ENCODE data around the gene BOK. TPM values are rescaled to one million over a fixed set of nuclear protein-coding genes. Genes with fewer than 3 reads are reported as not detected.
A peak's percentile ranks its signal among the peaks of the same experiment; 100 is the strongest.

BOK gene
- total and polyA plus RNA-seq, 2 experiments from 2014 or later, result 32.2 to 45.8 TPM

DNA sequence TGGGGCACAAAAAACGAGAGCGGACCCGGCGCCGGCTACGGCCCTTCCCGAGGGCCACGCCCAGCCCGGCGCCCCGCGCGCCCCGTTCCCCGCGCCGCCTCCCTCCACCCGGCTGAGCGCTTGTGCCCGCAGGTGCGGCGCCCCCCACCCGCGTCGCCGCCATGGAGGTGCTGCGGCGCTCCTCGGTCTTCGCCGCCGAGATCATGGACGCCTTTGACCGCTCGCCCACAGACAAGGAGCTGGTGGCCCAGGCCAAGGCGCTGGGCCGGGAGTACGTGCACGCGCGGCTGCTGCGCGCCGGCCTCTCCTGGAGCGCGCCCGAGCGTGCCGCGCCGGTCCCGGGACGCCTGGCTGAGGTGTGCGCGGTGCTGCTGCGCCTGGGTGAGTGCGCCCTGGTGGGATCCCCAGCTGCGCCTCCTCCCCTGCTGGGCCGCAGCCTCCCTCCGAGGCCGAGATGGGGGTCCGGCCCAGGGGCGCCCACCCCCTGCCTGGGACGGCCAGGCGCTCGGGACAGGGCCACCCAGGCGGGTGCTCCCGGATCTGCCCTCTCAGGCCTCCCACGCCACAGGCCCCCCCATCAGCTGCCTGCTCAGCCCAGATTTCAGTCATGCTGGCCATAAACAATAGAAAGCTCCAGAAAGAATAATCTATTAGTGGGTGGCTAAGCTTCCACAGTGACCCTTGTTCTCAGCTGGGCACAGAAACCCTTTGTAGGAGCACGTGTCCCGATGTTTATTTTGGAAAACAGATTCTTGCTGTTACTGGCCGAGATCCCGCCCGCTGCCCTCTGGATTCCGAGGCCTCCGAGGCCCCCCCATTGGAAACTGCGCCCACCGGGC, 997 bp downstream of the BOK start:
- Histone ChIP-seq H3K4me1 (ENCODE audit: low read depth) (no peaks in the 10 kb centered on the region), H3K27me3 (no peaks in the 10 kb centered on the region), H3K9me3 (ENCODE audit: low read depth) (no peaks in the 10 kb centered on the region), H3K36me3 (no peaks in the 10 kb centered on the region), H3K27ac (no peak overlapping the region), H3K4me3 (peak overlapping the region; percentile 68)
- TF ChIP-seq, protein P1, sequence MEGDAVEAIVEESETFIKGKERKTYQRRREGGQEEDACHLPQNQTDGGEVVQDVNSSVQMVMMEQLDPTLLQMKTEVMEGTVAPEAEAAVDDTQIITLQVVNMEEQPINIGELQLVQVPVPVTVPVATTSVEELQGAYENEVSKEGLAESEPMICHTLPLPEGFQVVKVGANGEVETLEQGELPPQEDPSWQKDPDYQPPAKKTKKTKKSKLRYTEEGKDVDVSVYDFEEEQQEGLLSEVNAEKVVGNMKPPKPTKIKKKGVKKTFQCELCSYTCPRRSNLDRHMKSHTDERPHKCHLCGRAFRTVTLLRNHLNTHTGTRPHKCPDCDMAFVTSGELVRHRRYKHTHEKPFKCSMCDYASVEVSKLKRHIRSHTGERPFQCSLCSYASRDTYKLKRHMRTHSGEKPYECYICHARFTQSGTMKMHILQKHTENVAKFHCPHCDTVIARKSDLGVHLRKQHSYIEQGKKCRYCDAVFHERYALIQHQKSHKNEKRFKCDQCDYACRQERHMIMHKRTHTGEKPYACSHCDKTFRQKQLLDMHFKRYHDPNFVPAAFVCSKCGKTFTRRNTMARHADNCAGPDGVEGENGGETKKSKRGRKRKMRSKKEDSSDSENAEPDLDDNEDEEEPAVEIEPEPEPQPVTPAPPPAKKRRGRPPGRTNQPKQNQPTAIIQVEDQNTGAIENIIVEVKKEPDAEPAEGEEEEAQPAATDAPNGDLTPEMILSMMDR (IDR thresholded peaks at IDR 0.05; ENCODE audit: low read depth, low read length), result no peak
- peak; percentile 55 to 63 for DNase-seq (ENCODE audit: low read depth in 1 of 2, low spot score in 1 of 2)

DNA sequence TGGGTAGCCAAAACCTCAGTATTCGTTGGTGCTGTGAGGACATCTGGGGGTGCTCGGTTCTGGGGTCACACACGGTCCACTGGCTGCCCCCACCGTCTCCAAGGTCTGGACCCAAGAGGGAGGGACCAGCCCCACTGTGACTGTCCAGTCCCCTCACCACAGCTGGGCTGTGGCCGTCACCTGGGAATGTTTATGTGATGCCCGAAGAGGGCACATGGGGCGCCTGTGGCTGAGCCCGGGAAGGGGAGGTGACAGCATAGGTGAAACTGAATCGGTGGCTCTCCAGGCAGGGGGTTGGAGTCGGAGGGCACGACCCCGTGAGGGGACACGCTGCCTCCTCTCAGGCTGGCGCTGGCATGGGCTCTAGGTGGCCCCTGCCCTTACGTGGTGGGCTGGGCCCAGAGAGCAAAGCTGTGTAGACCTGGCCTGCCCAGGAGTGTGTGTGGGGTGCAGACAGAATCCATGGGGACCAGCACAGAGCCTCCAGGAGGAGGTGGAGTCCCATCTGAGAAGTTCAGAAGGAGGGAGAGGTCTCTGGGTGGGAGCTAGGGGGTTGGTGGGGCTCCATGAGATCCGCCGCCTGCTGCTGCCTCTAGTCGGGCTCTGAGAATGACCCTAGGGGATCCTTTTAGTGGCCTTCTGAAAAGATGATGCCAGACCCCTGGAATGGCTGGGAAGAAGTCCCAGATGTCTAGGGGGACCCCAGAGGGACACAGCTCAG, 1.8 kb downstream of the BOK start:
- TF ChIP-seq, protein P1 (IDR thresholded peaks at IDR 0.05; ENCODE audit: low read depth, low read length), result no peak
- no peaks in the 10 kb centered on the region for H3K9me3 ChIP-seq (ENCODE audit: low read depth)
- DNase-seq (ENCODE audit: low read depth in 1 of 2, low spot score in 1 of 2), result no peak
- no peaks in the 10 kb centered on the region for H3K36me3 ChIP-seq
- no peaks in the 10 kb centered on the region for H3K4me1 ChIP-seq (ENCODE audit: low read depth)
- H3K27ac ChIP-seq, result no peak overlapping the region
- no peak overlapping the region for H3K4me3 ChIP-seq
- no peaks in the 10 kb centered on the region for H3K27me3 ChIP-seq

DNA sequence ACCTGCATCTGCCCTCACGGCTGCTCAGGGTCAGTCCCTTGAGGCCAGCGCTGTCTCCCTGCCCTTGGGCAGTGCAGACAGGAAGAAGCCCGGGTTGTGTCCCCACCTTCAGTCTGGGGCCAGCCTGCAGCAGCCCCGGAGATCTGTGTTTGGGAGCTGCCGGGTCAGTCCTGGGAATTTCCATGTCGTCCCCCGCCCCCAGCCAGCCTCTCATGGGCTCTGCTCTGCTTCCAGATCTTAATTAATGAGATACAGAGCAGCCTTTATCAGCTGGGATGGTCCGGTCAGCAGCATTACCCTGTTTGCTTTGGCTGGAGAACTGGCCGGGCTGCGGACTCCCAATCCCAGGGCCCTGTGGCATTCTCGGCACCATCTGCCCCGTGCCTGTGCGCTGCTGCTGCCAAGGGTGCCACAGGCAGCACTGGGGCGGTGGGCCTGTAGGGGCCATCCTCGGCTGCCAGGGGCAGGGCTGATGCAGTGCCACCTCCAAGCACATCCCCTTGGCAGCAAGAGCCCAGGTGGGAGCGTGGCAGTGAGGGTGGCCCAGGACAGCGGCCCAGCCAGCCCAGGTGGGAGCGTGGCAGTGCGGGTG, 2.4 kb downstream of the BOK start:
- Histone ChIP-seq H3K9me3 (ENCODE audit: low read depth) (no peaks in the 10 kb centered on the region), H3K27ac (no peak overlapping the region), H3K4me3 (no peak overlapping the region), H3K36me3 (no peaks in the 10 kb centered on the region), H3K27me3 (no peaks in the 10 kb centered on the region), H3K4me1 (ENCODE audit: low read depth) (no peaks in the 10 kb centered on the region)
- TF ChIP-seq, protein P1 (IDR thresholded peaks at IDR 0.05; ENCODE audit: low read depth, low read length), result no peak
- DNase-seq (ENCODE audit: low read depth in 1 of 2, low spot score in 1 of 2), result peak in 1 of 2 donors; percentile 46

DNA sequence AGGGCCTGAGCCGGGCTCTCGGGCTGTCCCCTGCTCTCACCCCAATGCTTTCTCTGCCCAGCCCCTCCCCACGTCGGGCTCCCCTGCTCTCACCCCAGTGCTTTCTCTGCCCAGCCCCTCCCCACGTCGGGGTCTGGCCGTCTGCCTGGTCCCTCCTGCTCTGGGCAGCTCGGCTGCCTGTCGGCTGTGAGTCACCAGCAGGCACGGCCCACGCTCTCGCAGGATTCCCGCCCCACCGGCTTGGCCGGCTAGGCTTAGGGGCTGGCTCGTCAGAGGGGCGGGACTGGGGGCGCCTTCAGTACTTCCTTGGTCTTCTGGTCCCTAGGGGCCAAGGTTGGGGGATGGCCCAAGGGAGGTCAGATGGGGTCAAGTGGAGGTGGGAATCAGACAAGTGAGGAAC, 3.3 kb downstream of the BOK start:
- no peaks in the 10 kb centered on the region for H3K27me3 ChIP-seq
- no peaks in the 10 kb centered on the region for H3K36me3 ChIP-seq
- no peaks in the 10 kb centered on the region for H3K9me3 ChIP-seq (ENCODE audit: low read depth)
- no peak overlapping the region for H3K4me3 ChIP-seq
- H3K4me1 ChIP-seq (ENCODE audit: low read depth), result no peaks in the 10 kb centered on the region
- H3K27ac ChIP-seq, result no peak overlapping the region
- TF ChIP-seq, protein P1 (IDR thresholded peaks at IDR 0.05; ENCODE audit: low read depth, low read length), result no peak
- DNase-seq (ENCODE audit: low read depth in 1 of 2, low spot score in 1 of 2), result peak in 1 of 2 donors; percentile 87

DNA sequence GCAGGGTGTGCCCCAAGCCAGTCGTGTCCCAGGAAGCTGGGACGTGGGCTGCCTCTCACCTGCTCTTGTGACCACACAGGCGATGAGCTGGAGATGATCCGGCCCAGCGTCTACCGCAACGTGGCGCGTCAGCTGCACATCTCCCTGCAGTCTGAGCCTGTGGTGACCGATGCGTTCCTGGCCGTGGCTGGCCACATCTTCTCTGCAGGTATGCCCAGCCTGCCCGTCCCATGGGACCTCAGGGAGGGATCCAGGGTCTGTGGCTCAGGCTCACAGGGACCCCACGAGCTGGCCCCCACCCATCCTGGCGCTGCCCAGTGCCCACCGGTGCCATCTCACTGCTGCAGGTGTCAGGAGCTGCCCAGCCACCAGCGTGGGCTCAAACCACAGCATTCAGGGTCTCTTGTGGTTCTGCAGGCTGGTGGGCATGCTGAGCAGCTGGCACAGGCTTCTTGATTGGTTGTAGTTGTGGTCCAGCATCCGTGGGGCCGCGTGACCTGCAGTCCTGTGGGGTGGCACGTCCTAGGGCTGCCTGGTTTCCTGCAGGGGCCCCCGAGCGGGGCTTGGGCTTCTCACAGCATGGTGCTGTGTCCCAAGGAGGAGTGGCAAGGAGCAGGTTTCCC, 3.8 kb downstream of the BOK start:
- DNase-seq (ENCODE audit: low read depth in 1 of 2, low spot score in 1 of 2), result no peak
- no peaks in the 10 kb centered on the region for H3K27me3 ChIP-seq
- H3K4me3 ChIP-seq, result no peak overlapping the region
- TF ChIP-seq, protein P1 (IDR thresholded peaks at IDR 0.05; ENCODE audit: low read depth, low read length), result no peak
- no peaks in the 10 kb centered on the region for H3K36me3 ChIP-seq
- no peak overlapping the region for H3K27ac ChIP-seq
- H3K9me3 ChIP-seq (ENCODE audit: low read depth), result no peaks in the 10 kb centered on the region
- no peaks in the 10 kb centered on the region for H3K4me1 ChIP-seq (ENCODE audit: low read depth)

Data from cardiac muscle cell (in vitro differentiated cells and primary cell).